G401.6 (cell line): ENCODE measurements around the gene RASGRF2.

Experiments used
- FAIRE-seq: peaks from 2 replicates; lab custom pipeline; 2012; peaks lifted over from hg19 to GRCh38; lab: Jason Lieb, UNC

RASGRF2 gene, protein sequence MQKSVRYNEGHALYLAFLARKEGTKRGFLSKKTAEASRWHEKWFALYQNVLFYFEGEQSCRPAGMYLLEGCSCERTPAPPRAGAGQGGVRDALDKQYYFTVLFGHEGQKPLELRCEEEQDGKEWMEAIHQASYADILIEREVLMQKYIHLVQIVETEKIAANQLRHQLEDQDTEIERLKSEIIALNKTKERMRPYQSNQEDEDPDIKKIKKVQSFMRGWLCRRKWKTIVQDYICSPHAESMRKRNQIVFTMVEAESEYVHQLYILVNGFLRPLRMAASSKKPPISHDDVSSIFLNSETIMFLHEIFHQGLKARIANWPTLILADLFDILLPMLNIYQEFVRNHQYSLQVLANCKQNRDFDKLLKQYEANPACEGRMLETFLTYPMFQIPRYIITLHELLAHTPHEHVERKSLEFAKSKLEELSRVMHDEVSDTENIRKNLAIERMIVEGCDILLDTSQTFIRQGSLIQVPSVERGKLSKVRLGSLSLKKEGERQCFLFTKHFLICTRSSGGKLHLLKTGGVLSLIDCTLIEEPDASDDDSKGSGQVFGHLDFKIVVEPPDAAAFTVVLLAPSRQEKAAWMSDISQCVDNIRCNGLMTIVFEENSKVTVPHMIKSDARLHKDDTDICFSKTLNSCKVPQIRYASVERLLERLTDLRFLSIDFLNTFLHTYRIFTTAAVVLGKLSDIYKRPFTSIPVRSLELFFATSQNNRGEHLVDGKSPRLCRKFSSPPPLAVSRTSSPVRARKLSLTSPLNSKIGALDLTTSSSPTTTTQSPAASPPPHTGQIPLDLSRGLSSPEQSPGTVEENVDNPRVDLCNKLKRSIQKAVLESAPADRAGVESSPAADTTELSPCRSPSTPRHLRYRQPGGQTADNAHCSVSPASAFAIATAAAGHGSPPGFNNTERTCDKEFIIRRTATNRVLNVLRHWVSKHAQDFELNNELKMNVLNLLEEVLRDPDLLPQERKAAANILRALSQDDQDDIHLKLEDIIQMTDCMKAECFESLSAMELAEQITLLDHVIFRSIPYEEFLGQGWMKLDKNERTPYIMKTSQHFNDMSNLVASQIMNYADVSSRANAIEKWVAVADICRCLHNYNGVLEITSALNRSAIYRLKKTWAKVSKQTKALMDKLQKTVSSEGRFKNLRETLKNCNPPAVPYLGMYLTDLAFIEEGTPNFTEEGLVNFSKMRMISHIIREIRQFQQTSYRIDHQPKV (N-terminal part only)

DNA sequence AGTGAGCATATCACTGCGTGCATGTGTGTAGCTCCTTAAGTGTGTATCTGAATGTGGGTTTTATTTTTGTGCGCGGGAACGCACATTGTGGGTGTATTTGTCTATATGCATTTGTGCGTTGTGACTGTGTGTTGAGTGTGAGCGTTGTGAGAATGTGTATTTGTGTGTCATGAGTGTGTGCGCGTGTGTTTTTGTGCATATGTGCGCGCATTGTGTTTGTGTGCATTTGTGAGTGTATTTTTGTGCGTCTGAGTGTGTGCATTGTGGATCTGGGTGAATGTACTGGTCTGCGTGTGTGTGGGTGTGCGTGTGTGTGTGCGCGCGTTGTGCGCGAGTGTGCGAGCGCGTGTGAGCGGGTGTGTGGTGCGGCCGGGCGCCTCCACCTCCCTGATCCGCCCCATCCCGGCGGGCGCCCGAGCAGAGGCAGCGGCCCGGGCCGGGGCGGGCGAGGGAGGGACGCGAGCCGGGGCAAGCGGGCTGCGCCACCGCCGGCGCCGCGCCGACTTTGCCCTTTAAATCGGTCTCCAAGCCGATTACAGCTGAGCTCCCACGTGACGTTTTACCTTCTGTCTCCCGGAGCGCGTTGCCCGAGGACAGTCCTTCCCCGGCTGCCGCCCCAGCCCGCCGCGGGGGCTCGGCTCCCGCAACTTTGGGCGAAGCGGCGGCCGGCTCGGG lies at the start of gene RASGRF2:
TSS of gene RASGRF2 (plus strand) at position 596 of the 675 bp plus-strand sequence. CDS start 376 bp downstream, outside the sequence.
- no peak for FAIRE-seq

DNA sequence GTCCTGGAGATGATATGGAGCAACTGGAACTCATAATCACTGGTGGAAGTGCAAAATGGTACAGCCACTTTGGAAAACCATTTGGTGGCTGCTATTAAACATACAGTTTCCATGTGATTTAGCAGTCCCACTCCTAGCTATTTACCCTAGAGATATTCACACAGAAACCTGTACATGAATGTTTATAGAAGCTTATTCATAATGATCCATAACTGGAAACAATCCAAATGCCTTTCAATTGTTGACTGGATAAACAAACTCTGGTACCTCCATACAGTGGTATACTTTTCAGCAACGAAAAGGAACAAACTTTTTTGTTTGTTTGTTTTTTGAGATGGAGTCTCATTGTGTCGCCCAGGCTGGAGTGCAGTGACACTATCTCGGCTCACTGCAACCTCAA lies 47.7 kb upstream of the RASGRF2 start:
- no peak for FAIRE-seq

DNA sequence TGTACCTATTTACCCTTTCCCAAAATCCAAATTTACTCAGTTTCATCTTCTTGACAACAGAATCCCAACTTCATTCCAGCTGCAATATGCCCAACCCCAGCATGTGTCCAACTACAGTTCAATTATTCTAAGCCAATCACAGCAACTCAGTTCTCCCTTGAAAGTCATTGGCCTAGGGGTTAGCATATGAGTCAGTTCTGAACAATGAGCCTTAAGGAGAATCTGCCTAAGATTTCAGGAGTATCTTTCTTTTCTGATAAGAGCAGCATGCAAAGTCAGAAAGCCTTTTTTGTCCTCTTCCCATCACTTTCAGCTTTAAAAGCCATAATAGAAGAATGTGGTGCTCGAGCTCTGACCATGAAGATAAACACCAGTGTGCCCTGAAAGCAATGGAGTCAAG lies 44.4 kb upstream of the RASGRF2 start:
- FAIRE-seq = no peak

DNA sequence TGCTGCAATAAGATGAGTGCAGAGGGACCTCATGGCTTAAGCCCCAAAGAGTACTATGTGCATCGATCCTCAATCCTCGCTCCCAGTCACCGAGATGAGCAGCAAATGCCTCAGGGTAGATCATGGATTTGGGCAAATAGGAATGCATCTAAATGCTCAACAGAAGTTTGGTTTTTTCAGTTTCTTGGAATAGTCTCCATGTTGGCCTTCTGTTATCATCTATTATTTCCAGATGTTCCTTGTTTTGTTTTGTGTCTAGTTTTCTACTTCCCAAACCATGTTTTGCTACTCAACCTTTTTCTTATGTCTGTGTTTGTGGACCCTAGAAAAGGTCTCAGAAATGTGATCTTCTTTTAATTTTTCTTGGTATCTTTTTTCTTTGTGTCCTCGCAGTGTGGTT lies 43.5 kb upstream of the RASGRF2 start:
- no peak for FAIRE-seq

DNA sequence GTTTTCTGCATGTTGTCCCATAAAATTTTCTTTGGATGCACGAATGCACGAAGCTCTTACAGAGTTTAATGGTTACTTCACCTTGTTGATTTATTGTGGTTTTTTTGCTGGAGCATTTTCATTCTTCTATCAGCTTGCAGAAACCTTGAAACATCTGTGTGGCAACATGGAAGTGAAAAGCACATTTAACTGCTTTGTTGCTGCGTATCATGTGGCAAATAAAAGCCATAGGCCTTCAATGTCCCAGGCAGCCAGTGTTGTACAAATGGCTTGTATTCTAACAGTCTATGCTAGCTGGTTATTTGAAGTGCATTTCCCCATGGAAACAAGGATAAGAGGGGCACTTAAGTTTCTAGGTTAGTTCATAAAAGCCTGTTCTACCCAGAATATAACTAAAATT lies 42.5 kb upstream of the RASGRF2 start:
- no peak for FAIRE-seq

DNA sequence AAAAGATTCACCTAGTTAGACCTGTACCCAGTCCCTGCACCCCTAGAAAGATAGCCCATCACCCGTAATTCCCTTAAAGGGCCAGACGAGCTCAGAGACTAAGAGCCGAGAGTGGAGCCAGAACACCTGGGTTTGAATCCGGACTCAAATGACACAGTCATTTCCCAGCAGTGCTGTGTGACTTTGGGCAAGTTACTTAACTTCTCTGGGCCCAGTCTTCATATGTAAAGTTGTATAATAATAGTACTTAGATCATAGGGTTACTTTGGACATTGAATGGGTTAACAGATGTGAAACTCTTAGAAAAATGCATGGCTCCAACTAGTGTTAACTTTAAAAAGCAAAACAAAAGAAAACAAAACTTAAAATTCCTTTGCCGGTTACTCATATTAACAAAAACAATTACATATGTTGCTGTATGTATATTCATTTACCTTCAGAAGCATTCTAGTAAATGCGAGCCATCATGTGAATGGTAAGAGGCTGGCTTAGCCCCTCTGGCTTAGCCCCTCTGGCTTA lies 40.4 kb upstream of the RASGRF2 start:
- FAIRE-seq = no peak

DNA sequence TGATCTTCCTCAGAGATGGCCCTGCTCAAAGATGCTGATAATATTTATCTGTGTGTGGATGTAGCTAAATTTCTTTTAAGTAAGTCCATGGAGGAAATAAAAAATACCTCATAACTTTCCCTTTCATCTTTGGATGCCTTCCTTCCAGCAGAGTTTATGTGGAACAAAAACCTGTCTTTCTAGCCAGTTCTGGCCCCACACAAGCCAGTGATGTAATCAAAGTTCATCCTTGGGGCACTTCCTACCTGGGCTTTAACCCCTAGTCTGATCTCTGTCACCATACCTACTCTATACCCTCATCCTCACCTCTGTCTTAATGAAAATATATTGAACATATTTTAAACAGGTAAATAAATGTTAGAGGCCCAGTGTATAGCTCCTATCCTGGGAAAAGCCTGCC lies 39.8 kb upstream of the RASGRF2 start:
- no peak for FAIRE-seq

DNA sequence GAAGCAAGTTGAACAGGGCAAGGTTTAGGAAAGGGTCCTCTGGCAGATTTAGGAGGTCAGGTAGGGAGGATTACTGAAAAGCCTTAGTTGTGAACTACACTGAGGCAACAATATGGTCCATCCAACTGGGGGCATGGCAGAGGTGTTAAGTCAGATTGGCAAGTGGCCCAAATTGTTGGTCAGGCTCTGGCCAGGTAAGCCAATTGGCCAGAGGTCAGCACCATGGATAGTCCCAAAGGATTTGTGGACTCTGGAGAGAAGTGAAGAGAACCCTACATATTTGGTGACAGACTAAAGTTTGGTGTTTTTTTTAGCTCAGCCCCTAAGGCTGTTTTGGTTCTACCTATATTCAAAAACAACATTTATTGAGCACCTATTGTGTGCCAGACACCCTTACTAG lies 39.1 kb upstream of the RASGRF2 start:
- FAIRE-seq = no peak

DNA sequence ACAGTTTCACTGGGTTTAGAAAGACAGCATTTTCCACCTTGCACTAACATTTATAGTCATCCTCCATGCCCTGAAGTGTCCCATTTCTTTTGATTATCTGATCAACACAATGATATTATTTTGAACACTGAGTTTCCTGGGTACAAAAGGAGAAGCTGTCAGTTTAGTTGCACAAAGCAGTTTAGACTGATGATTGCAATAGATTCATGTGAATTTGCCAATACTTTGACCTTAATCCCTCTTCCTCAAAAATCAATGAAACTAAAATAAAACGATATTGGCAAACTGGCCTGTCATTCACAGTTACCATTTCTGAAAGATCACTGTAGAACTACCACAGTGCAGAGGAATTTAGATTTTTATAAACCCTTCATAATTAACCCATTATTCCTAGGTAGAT lies 34.2 kb upstream of the RASGRF2 start:
- no peak for FAIRE-seq

DNA sequence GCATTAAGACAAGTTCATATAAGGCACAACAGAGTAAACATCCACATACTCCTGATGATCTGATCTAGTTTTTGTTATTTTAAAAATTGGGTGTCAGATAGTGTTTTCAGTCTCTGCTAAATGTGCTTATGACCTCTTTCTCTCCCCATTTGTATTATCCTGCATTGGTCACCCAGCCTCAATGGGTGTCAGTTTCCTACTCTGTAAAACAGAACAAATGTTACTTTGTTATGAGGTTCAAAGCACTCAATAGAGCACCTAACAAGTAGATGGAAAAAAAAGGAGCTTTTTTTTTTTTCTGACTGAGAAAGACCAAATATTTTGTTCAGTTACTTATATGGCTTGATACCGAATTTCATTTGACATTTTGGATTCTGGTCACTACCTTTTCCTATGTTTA lies 33.6 kb upstream of the RASGRF2 start:
- no peak for FAIRE-seq

DNA sequence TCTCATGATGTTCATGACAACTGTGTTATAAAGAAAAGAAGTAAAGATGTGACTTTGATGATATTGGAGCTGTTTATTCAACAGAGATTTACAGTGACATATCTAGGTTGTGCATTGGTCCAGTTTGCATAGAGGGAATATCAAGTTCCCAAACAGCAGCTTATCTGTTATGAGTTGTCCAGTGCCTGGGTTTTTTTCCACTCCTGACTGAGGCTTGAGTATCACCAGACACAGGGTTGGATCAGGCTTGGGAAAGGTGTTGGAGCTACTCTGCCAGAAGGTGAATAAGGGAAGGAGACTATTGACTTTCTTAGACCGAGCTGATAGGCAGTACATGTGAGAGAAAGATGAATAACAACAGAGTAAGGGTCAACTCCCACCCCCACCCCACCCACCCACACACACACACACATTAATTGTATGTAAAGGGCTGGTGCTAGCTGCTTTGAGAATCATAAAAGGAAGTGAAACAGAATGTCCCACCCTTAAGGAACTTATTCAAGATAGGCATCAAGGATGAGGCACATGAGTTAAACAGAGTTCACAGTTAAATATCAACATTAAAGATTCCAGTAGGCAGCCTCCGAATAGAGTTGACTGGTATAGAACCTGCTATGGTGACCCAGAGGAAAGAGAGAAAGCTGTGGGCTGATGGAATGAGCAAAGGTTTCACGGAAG lies 33.0 kb upstream of the RASGRF2 start:
- FAIRE-seq = no peak

DNA sequence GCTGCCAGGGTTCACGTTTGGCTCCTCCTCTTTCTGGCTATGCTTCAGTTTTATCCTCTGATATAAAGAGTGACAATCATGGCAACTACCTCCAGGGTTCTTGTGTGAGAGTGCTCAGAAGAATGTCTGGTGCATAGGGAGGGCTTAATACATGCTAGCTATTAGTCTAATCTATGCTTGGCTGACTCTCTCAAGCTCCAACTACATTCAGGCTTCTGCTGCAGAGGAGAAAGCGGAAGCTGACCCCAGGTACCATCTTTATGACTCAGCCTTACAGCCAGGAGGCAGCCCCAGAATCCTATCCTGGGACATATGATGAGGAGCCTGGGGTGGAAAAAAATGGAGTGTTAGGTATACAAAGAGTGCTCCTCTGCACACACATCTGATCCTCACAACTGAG lies 32.1 kb upstream of the RASGRF2 start:
- FAIRE-seq = no peak

DNA sequence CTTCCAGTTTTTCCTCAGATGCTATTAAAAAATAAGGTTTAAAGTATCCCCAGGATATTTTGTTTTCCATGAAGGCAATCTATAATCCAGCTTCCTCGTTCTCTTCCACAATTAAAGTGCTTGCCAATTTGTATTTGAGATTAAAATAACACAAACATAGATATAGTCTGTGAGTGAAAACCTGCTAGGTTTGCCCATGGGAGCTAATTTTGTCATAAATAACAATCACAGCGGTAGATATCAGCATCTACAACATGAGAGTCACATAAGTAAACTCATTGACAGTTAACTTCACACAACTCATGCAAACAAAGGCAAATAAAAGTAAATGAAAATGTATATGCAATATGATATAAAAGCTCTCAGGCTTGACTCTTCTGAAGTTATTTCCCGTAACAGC lies 29.2 kb upstream of the RASGRF2 start:
- no peak for FAIRE-seq

DNA sequence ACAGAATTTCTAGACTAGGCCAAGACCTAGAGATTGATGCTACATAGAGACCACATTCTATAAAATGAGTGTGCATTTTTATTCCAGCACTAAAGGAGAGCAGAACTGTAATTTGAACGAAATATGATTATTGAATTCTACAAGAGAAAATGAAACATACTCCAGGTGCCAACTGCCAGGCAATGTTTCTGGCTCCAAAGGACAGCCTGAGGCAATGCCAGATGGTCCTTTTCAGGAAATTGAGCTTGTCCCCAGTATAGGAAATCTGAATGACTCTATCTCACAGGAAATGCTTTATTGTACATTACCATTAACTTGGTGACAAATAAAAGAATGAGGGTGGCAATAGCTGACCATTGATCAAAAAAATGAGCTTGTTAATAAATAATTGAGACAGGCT lies 28.8 kb upstream of the RASGRF2 start:
- FAIRE-seq = no peak

DNA sequence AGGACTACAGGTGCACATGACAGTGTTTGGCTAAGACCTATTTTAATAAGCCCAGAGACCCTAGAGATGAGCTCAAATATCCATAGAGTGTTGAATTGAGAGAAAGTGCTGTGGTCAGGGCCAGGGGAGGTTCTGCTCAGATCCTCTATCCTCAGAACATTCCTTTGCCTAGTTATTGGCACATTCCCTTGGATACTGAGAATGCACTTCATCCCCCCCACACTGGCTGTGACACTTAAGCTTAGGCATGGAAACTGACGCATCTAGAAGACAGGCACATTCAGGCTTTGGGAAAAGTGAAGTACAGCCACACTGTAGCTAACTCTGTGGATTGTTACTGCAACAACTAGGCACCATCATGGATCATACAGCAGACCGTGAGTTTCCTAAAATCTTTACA lies 27.1 kb upstream of the RASGRF2 start:
- FAIRE-seq = no peak

DNA sequence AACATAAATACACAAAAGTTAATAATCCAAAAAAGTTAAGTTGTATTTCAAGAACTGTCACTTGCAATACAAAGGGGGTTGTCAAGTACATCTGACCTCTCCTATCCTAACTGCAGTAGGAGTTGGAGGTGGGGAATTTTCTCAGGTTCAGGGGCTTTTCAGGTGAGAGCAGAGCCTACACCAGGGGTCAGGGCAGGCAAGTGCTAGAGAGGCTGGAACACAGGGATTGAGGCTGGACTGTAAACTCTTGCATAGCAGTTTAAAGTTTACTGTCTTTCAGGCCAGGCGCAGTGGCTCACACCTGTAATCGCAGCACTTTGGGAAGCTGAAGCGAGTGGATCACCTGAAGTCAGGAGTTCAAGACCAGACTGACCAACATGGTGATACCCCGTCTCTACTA lies 25.4 kb upstream of the RASGRF2 start:
- FAIRE-seq = no peak

DNA sequence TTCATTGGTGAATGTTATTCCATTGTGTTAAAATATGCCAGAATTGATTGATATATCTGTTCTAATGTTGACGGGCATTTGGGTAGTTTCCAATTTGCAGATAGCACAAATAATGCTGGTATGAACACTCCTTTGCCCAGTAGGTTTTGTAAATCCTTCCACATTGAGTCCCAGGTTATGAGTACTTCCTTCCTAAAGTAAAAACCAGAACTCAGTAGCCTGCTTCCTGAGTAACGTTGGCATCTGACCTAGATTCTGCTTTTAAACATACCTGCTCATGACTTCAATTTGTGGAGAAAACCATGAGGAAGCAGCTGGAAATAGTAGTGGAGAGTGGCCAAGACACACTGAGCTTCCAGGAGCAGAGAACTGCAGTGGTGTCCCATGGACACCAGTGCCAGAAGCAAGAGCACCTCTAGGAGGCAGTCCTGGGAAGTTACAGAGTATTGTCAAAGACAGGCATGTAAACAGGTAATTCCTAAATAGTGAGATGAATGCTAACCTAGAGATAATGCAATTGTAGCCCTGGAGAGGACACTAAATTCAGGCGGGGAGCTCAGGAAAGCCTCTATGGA lies 24.3 kb upstream of the RASGRF2 start:
- no peak for FAIRE-seq

DNA sequence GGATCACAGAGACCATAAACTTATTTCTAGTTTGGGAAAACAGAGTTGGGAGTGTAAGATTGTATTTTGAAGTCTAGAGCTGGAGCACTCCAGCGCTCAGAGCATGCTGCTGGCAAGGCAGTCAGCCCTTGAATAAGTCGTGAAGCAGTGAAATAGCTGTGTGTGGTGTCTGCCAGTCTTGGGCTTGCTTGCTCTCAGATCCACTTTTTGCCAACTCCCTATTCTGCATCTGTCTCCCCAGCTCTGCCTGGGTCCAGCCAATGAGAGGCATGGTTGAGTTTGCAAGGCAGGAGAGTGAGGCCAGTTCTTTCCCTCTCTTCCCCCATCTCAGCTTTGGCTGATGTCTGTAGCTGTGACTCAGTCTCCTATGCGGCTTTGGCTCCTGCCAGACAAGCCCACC lies 23.3 kb upstream of the RASGRF2 start:
- FAIRE-seq = no peak

DNA sequence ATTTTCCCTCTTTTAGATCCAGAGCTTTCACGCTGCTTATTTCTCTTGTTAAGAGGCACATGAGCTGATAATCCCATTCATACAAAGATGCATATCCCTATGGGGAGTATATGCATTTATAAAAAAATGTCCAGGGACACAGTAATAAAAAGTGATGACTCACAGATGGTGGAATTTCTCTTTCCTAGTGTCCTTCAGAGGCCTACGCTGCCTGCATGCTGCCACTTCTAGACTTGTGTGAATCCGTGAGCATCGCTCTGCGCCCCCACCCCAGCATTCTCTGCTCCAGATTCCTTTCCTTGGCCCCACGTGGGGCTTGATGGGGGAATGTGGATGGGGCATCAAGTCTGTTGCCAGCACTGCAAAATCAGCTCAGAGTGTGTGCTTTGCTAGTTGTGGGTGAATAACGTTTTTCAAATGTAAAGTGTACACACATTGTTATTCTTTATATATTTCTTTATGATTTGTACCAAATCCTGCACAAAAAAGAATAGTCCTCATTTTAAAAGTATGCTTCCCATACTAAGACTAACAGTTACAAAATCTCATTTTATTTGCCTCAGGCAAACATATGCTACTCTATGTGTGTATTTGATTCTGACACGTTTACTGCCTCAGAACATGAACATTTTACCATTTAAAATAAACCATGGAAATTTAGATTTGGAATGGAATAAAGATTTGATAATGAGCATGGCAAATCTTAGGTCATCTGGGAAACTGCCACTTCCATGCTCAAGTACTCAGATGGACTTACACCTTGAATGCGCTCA lies 22.4 kb upstream of the RASGRF2 start:
- FAIRE-seq = no peak

DNA sequence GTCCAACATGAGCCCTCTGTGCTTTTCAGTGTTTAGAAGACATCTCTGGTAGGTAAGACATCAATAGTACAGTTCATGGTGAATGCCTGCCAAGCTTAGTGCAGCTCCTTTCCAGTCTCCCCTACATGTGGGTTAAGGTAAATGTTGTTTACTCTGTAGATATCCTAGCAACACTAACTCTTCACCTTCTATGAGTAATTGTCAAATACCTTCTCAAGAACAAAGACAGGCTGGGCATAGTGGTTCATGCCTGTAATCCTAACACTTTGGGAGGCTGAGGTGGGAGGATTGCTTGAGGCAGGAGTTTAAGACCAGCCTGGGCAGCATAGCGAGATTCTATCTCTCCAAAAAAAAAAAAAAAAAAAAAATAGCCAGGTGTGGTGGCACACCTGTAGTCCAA lies 18.7 kb upstream of the RASGRF2 start:
- no peak for FAIRE-seq
